Aorta (tissue), 5 donors: ENCODE results near the gene PC. TPM values are rescaled to one million over a fixed set of nuclear protein-coding genes. Genes with fewer than 3 reads are reported as not detected.
"Not testable (repeated sequence)": the region's sequence is repeated elsewhere in the genome, so short reads cannot be mapped to it uniquely, and the experiment has no call there.

Experiments used
- ATAC-seq: fragments of 200-7000 bp; cut with Tn5 transposase; one replicate; pipeline ENCODE4 v1.9.1; 2022; ENCODE audit warnings: moderate library complexity; ENCODE audit not compliant: low FRiP score
- DNase-seq, 2 donors: peaks; one replicate each; pipeline ENCODE4 v3.0.0-alpha.2; 2020
- H3K27ac ChIP-seq, 2 donors: one replicate each; pipeline ENCODE4 v1.5.1; 2013; ENCODE audit warnings: low read length in 2 of 2, mild to moderate bottlenecking in 2 of 2, moderate library complexity in 2 of 2, control low read depth in 1 of 2, inconsistent platforms in 1 of 2, low read depth in 1 of 2
- H3K27me3 ChIP-seq, 2 donors: one replicate each; pipeline ENCODE4 v1.6.1; 2013; ENCODE audit warnings: control low read depth in 1 of 2, low read length in 1 of 2, mild to moderate bottlenecking in 1 of 2, moderate library complexity in 1 of 2; ENCODE audit not compliant: insufficient read depth in 2 of 2, control insufficient read depth in 1 of 2
- H3K36me3 ChIP-seq, 2 donors: one replicate each; pipeline ENCODE4 v1.6.1; 2013; ENCODE audit warnings: control low read depth in 1 of 2, low read length in 1 of 2, mild to moderate bottlenecking in 1 of 2; ENCODE audit not compliant: insufficient read depth in 2 of 2, control insufficient read depth in 1 of 2
- H3K4me1 ChIP-seq, 2 donors: one replicate each; pipeline ENCODE4 v1.6.1; 2013; ENCODE audit warnings: low read length in 2 of 2, control low read depth in 1 of 2, mild to moderate bottlenecking in 1 of 2, moderate library complexity in 1 of 2; ENCODE audit not compliant: insufficient read depth in 2 of 2, control insufficient read depth in 1 of 2
- H3K4me3 ChIP-seq, 2 donors: one replicate each; pipeline ENCODE4 v1.5.1; 2013; ENCODE audit warnings: low read length in 2 of 2, control low read depth in 1 of 2, mild to moderate bottlenecking in 1 of 2
- H3K9me3 ChIP-seq: one replicate; pipeline ENCODE4 v1.6.1; 2013; ENCODE audit warnings: mild to moderate bottlenecking, low read length; ENCODE audit not compliant: control insufficient read depth
- WGBS, 2 donors: extraction: QIAGEN DNeasy Blood & Tissue Kit; methylation state at CpG; one replicate each; pipeline ENCODE4 v1.1.7; 2013; 5-methylcytosine and 5-hydroxymethylcytosine counted together
- intact Hi-C, 2 donors: fragments of 100-400 bp; cut with DNase I; formaldehyde crosslinking; loops; one replicate each; pipeline versions ENCODE4 v1.14.2 to v1.15.0; 2022
- polyA plus RNA-seq, 2 donors: library from polyadenylated mRNA; stranded (reverse); fragments of 200-250 nt; gene quantifications; one replicate each; pipeline ENCODE4 v1.2.3, GENCODE V29; 2013
- total RNA-seq, 2 donors: library from RNA; stranded (reverse); fragmentation: NEBNext Ultra II Directional; extraction: Animal tissue kit (Norgen Biotek cat#: 25700); gene quantifications; one replicate each; pipeline ENCODE4 v1.2.1, GENCODE V29; 2021
- donor health status: healthy with polysubstance abuse.
- donor health status: Bipolar disorder and iron deficiency.
- donor health status: DM: no; HTN: no; CAD: no.
- donor health status: DM: no; HTN: no; CAD: no.
- donor health status: DM: yes; HTN: yes; CAD: no.

Gene PC
- total and polyA plus RNA-seq, 4 donors: 12.6 to 22.7 (median 14.8) TPM

GRCh38 chr11:66967670-66968425 is 9.7 kb upstream of the PC start:
- ATAC-seq (no peak), DNase-seq (peak in 1 of 2 donors; percentile 58)
- H3K27me3 ChIP-seq: no peaks in the 10 kb centered on the region
- no peak overlapping the region for H3K4me3 ChIP-seq
- peaks cover 0 to 2% of the 10 kb centered on the region in 2 donors for H3K4me1 ChIP-seq
- H3K36me3 ChIP-seq: no peaks in the 10 kb centered on the region
- WGBS, 2 donors: 71 to 79% methylated on average over 5 of the region's 5 CpGs
- intact Hi-C loops: no loop called here
- H3K27ac ChIP-seq: no peak overlapping the region
- no peaks in the 10 kb centered on the region for H3K9me3 ChIP-seq

- Histone ChIP-seq H3K27me3 (no peaks in the 10 kb centered on the region), H3K36me3 (no peaks in the 10 kb centered on the region), H3K27ac (no peak overlapping the region), H3K4me3 (no peak overlapping the region), H3K9me3 (no peaks in the 10 kb centered on the region), H3K4me1 (peaks cover 0 to 2% of the 10 kb centered on the region in 2 donors)
- 80 to 85% methylated on average over 5 of the region's 5 CpGs for WGBS, 2 donors
- intact Hi-C loops: no loop called here
- ATAC-seq (no peak), DNase-seq (no peak)
Measured at GRCh38 chr11:66966351-66966750, 8.2 kb upstream of the PC start.

- DNase-seq: no peak
- intact Hi-C loops: no loop called here
- H3K4me1 ChIP-seq: no peaks in the 10 kb centered on the region
- no peaks in the 10 kb centered on the region for H3K27me3 ChIP-seq
- H3K27ac ChIP-seq: no peak overlapping the region
- H3K4me3 ChIP-seq: no peak overlapping the region
- no peaks in the 10 kb centered on the region for H3K36me3 ChIP-seq
- H3K9me3 ChIP-seq: no peaks in the 10 kb centered on the region
- ATAC-seq: no peak
- WGBS, 2 donors: 83 to 87% methylated on average over 3 of the region's 3 CpGs
Measured at GRCh38 chr11:66964495-66964894, 6.3 kb upstream of the PC start.

- H3K4me1 ChIP-seq: peaks cover 0 to 2% of the 10 kb centered on the region in 2 donors
- DNase-seq: no peak
- no peaks in the 10 kb centered on the region for H3K9me3 ChIP-seq
- WGBS, 2 donors: 98 to 99% methylated on average over 5 of the region's 5 CpGs
- H3K36me3 ChIP-seq: no peaks in the 10 kb centered on the region
- H3K4me3 ChIP-seq: no peak overlapping the region
- no peak for ATAC-seq
- H3K27ac ChIP-seq: no peak overlapping the region
- intact Hi-C loops: no loop called here
- H3K27me3 ChIP-seq: no peaks in the 10 kb centered on the region
Measured at GRCh38 chr11:66962801-66963200, 4.6 kb upstream of the PC start.

- ATAC-seq: no peak
- intact Hi-C loops: no loop called here
- 89 to 90% methylated on average over 2 of the region's 2 CpGs for WGBS, 2 donors
- Histone ChIP-seq H3K4me3 (no peak overlapping the region), H3K27me3 (no peaks in the 10 kb centered on the region), H3K9me3 (no peaks in the 10 kb centered on the region), H3K4me1 (peaks cover 0 to 2% of the 10 kb centered on the region in 2 donors), H3K27ac (no peak overlapping the region), H3K36me3 (no peaks in the 10 kb centered on the region)
- DNase-seq: no peak
Measured at GRCh38 chr11:66962247-66962646, 4.1 kb upstream of the PC start.

GRCh38 chr11:66961691-66962213 is 3.6 kb upstream of the PC start:
- H3K27me3 ChIP-seq, H3K4me3 ChIP-seq, H3K9me3 ChIP-seq, DNase-seq, H3K36me3 ChIP-seq, intact Hi-C loops, H3K4me1 ChIP-seq, H3K27ac ChIP-seq, ATAC-seq: not testable (repeated sequence)
- WGBS, 2 donors: 79 to 80% methylated on average over 5 of the region's 5 CpGs

- Histone ChIP-seq H3K4me3 (no peak overlapping the region), H3K36me3 (no peaks in the 10 kb centered on the region), H3K9me3 (no peaks in the 10 kb centered on the region), H3K27ac (peak overlapping the region in 1 of 2 donors; percentile 91), H3K4me1 (peaks cover 0 to 2% of the 10 kb centered on the region in 2 donors), H3K27me3 (no peaks in the 10 kb centered on the region)
- intact Hi-C loops: no loop called here
- ATAC-seq (no peak), DNase-seq (no peak)
- WGBS, 2 donors: 27% methylated on average over 10 of the region's 10 CpGs
Measured at GRCh38 chr11:66958956-66959274, 732 bp upstream of the PC start.

- H3K36me3 ChIP-seq: no peaks in the 10 kb centered on the region
- intact Hi-C loops: no loop called here
- H3K27ac ChIP-seq: peak overlapping the region in 1 of 2 donors; percentile 34
- 1% methylated on average over 21 to 40 of the region's 40 CpGs for WGBS, 2 donors
- DNase-seq (no peak), ATAC-seq (peak; percentile 65)
- H3K4me3 ChIP-seq: peak overlapping the region; percentile 39 to 70
- no peaks in the 10 kb centered on the region for H3K9me3 ChIP-seq
- no peaks in the 10 kb centered on the region for H3K27me3 ChIP-seq
- H3K4me1 ChIP-seq: peaks cover 0 to 2% of the 10 kb centered on the region in 2 donors
Measured at GRCh38 chr11:66957971-66958231, 282 bp downstream of the PC start.

GRCh38 chr11:66956689-66957290 is 1.4 kb downstream of the PC start:
- Histone ChIP-seq H3K36me3 (no peaks in the 10 kb centered on the region), H3K4me1 (peaks cover 0 to 2% of the 10 kb centered on the region in 2 donors), H3K27me3 (no peaks in the 10 kb centered on the region), H3K9me3 (no peaks in the 10 kb centered on the region), H3K27ac (no peak overlapping the region), H3K4me3 (no peak overlapping the region)
- DNase-seq (peak in 1 of 2 donors; percentile 50), ATAC-seq (no peak)
- intact Hi-C loops: no loop called here
- WGBS, 2 donors: 73 to 76% methylated on average over 7 of the region's 7 CpGs
